ENCODE measurements around the gene MAP2K6. TPM values are rescaled to one million over a fixed set of nuclear protein-coding genes. Genes with fewer than 3 reads are reported as not detected.

MAP2K6 gene
- total RNA-seq, 1 experiment from 2014 or later = 106 TPM

DNA sequence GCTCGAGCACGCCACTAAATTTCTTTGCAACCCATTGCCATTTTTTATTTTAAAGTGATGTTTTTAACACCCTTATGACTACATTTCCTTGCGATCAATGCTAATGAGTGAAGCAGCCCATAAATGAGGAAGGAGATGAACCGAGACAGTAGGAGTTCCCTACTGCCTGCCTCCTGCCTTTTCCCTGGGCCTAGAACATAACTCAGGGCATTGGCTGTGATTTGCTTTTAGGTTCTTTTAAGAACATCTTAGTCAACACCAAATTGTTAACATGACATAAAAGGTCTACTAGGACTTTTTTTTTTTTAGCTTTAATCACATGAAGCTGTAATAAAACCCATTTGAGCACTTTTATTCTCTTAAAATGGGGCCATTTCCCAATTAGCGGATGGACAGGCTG is 81.3 kb downstream of the MAP2K6 start:
- Histone ChIP-seq H3K27ac (ENCODE audit: low read length) (no peak overlapping the region), H3K27me3 (ENCODE audit: low read length) (no peaks in the 10 kb centered on the region), H3K79me2 (ENCODE audit: low read length) (no peaks in the 10 kb centered on the region), H2AFZ (ENCODE audit: low read length) (no peak overlapping the region), H3K4me2 (ENCODE audit: low read depth, low read length, poor library complexity, severe bottlenecking) (no peak overlapping the region), H3K4me1 (ENCODE audit: low read length) (peaks cover 15% of the 10 kb centered on the region), H3K9ac (ENCODE audit: low read length) (no peak overlapping the region), H3K4me3 (ENCODE audit: low read length) (no peak overlapping the region), H3K36me3 (ENCODE audit: insufficient read depth, low read length) (no peaks in the 10 kb centered on the region), H4K20me1 (ENCODE audit: insufficient read depth, low read depth, low read length) (no peaks in the 10 kb centered on the region), H3K9me2 (replicated peaks; ENCODE audit: insufficient read depth, low read length) (no peaks in the 10 kb centered on the region), H3K9me3 (ENCODE audit: low read length) (no peaks in the 10 kb centered on the region)
- no peak for DNase-seq

DNA sequence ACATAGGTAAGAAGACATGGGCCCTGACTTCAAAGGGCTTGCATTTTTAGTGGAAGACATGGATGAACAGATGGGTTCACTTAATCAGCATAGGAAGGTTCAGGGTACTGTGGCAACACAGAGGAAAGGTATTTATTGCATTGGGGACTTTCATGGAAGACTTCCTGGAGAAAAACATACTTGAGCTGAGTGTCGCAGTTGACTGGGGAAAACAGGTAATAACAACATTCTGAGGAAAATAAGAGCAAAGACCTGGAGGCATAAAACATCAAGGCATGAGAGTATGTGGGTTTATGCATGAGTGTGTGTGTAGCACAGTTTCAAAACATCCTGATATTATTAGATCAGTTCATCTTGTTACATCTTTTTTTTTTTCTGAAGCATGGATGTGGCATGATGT is 82.7 kb downstream of the MAP2K6 start:
- Histone ChIP-seq H3K27ac (ENCODE audit: low read length) (no peak overlapping the region), H3K9ac (ENCODE audit: low read length) (no peak overlapping the region), H3K4me3 (ENCODE audit: low read length) (no peak overlapping the region), H4K20me1 (ENCODE audit: insufficient read depth, low read depth, low read length) (no peaks in the 10 kb centered on the region), H2AFZ (ENCODE audit: low read length) (no peak overlapping the region), H3K27me3 (ENCODE audit: low read length) (no peaks in the 10 kb centered on the region), H3K9me2 (replicated peaks; ENCODE audit: insufficient read depth, low read length) (no peaks in the 10 kb centered on the region), H3K4me1 (ENCODE audit: low read length) (peaks cover 29% of the 10 kb centered on the region), H3K9me3 (ENCODE audit: low read length) (no peaks in the 10 kb centered on the region), H3K36me3 (ENCODE audit: insufficient read depth, low read length) (no peaks in the 10 kb centered on the region), H3K79me2 (ENCODE audit: low read length) (no peaks in the 10 kb centered on the region), H3K4me2 (ENCODE audit: low read depth, low read length, poor library complexity, severe bottlenecking) (no peak overlapping the region)
- no peak for DNase-seq

DNA sequence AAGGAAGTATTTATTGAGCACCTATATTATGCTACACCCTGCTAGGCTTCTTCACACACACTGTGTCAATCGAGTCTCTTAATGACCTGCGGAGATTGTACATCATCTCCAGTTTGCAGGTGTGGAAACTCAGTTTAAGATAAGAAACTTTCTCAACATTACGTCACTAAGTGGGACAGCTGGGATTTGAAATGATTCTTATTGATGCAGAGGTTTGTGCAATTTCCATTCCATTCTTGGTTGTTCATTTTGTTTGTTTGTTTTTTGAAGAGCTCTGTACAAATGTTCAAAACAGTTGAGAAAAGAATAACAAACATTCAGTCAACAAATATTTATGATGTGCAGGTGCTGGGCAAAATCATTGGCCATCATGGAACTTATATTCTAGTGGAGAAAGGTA is 84.8 kb downstream of the MAP2K6 start:
- no peak overlapping the region for H3K9ac ChIP-seq (ENCODE audit: low read length)
- H3K36me3 ChIP-seq (ENCODE audit: insufficient read depth, low read length) = 0 out of 2 replicates have a peak, but pooled peaks cover under 1% of the 10 kb centered on the region
- DNase-seq = no peak
- no peak overlapping the region for H3K4me3 ChIP-seq (ENCODE audit: low read length)
- H3K4me1 ChIP-seq (ENCODE audit: low read length) = peaks cover 50% of the 10 kb centered on the region
- H3K27ac ChIP-seq (ENCODE audit: low read length) = no peak overlapping the region
- no peaks in the 10 kb centered on the region for H3K27me3 ChIP-seq (ENCODE audit: low read length)
- H3K9me2 ChIP-seq (replicated peaks; ENCODE audit: insufficient read depth, low read length) = no peaks in the 10 kb centered on the region
- no peaks in the 10 kb centered on the region for H4K20me1 ChIP-seq (ENCODE audit: insufficient read depth, low read depth, low read length)
- no peaks in the 10 kb centered on the region for H3K9me3 ChIP-seq (ENCODE audit: low read length)
- H3K79me2 ChIP-seq (ENCODE audit: low read length) = peaks cover 7% of the 10 kb centered on the region; the same call in 1 of the 2 replicates
- no peak overlapping the region for H3K4me2 ChIP-seq (ENCODE audit: low read depth, low read length, poor library complexity, severe bottlenecking)
- H2AFZ ChIP-seq (ENCODE audit: low read length) = no peak overlapping the region

DNA sequence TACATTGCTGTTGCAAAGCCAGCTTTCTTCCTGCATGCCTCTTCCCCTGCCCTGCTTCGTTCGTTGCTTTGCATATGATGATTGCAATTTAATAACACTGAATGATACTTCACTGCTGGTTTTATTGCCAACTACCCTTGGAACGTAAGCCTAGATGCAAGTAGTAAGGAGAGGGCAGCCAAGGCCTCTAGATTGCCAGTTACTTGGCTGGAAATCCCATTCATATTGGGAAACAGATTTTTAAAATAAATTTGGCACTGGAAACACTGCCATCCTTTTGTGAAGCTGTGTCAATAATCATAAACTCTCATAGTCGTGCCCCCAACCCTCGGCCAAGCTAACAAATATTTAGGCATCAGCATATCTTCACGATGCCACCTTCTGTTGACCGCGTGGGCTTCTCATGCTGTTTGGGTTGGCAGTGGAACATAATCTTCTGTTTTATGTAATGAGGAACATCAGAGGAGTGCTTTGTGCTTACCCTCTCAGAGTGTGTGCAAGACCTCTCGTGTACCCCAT is 86.5 kb downstream of the MAP2K6 start:
- no peaks in the 10 kb centered on the region for H4K20me1 ChIP-seq (ENCODE audit: insufficient read depth, low read depth, low read length)
- peaks cover 10% of the 10 kb centered on the region for H3K36me3 ChIP-seq (ENCODE audit: insufficient read depth, low read length)
- H3K9me2 ChIP-seq (replicated peaks; ENCODE audit: insufficient read depth, low read length) = no peaks in the 10 kb centered on the region
- H3K27ac ChIP-seq (ENCODE audit: low read length) = peak overlapping the region; percentile 97
- H3K4me2 ChIP-seq (ENCODE audit: low read depth, low read length, poor library complexity, severe bottlenecking) = peak overlapping the region; percentile 87
- no peak overlapping the region for H2AFZ ChIP-seq (ENCODE audit: low read length)
- peak overlapping the region; percentile 68 for H3K9ac ChIP-seq (ENCODE audit: low read length)
- H3K4me3 ChIP-seq (ENCODE audit: low read length) = peak overlapping the region; percentile 66
- DNase-seq = peak; percentile 72
- H3K27me3 ChIP-seq (ENCODE audit: low read length) = no peaks in the 10 kb centered on the region
- H3K9me3 ChIP-seq (ENCODE audit: low read length) = no peaks in the 10 kb centered on the region
- peaks cover 67% of the 10 kb centered on the region for H3K4me1 ChIP-seq (ENCODE audit: low read length)
- peaks cover 14% of the 10 kb centered on the region for H3K79me2 ChIP-seq (ENCODE audit: low read length)

DNA sequence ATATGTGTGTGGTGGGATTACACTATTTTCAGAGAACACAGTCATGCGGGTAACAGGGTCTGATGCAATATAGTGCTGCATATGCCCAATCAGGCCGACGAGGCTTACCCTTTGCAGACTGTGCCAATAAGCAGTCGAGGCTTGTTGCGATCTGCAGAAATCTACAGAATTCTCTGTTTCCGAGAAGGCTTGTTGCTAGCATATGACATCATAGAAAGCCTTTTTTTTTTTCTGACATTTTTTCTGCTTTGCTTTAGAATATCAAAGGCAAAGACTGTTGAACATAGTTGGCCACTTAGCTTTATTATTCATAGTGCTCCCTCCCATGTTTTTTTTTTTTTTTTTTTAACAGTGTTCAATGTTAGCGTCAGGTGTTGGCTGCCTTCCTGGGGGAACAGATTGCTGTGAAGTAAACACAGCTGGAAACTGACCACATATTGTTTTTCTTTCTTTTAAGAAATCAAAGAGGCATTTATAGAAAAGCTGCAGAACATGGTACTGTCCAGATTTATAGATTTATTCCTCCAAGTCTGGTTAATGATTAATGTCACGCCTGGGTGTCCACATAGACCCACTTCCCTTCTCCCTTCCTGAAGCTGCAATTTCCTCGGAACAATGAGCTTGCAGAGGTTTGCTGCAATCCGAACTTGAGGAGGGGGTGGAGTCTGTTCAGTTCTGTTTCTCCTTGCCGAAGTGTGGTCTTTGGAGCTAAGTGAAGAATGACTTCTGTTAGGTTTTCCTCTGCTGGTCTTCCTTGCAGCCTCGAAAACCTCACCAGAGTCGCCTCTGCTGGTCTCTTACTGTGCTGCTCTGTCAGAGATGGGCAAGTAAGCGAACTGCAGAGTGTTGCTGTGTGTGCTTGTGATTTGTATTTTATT is 87.3 kb downstream of the MAP2K6 start:
- peak overlapping the region; percentile 68 for H3K9ac ChIP-seq (ENCODE audit: low read length)
- peak overlapping the region; percentile 97 for H3K27ac ChIP-seq (ENCODE audit: low read length)
- no peaks in the 10 kb centered on the region for H3K9me3 ChIP-seq (ENCODE audit: low read length)
- peak overlapping the region; percentile 66 for H3K4me3 ChIP-seq (ENCODE audit: low read length)
- peak; percentile 89 for DNase-seq
- H3K4me2 ChIP-seq (ENCODE audit: low read depth, low read length, poor library complexity, severe bottlenecking) = peak overlapping the region; percentile 87
- peaks cover 75% of the 10 kb centered on the region for H3K4me1 ChIP-seq (ENCODE audit: low read length)
- no peak overlapping the region for H2AFZ ChIP-seq (ENCODE audit: low read length)
- no peaks in the 10 kb centered on the region for H3K27me3 ChIP-seq (ENCODE audit: low read length)
- H3K79me2 ChIP-seq (ENCODE audit: low read length) = peaks cover 17% of the 10 kb centered on the region
- no peaks in the 10 kb centered on the region for H3K9me2 ChIP-seq (replicated peaks; ENCODE audit: insufficient read depth, low read length)
- no peaks in the 10 kb centered on the region for H4K20me1 ChIP-seq (ENCODE audit: insufficient read depth, low read depth, low read length)
- H3K36me3 ChIP-seq (ENCODE audit: insufficient read depth, low read length) = peaks cover 14% of the 10 kb centered on the region

DNA sequence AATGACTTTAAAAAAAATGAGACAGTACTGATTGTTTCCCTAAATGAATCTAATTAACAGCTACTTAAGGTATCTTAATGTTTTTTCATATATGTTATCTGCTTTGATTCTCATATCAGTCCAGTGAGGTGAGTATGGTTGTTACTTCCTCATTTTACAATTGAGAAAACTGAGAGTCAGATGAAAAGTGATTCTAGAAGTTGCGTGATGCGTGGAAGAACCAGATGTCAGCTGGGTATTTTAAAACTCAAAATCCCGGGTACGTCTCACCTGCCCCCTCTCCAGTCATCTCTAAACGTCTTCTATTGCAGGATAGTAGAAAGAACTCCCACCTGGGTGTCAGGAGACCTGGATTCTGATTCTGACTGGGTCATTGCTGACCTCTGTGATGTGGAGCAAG is 89.2 kb downstream of the MAP2K6 start:
- no peaks in the 10 kb centered on the region for H3K27me3 ChIP-seq (ENCODE audit: low read length)
- DNase-seq = peak; percentile 90
- H3K4me3 ChIP-seq (ENCODE audit: low read length) = peak overlapping the region; percentile 66
- H4K20me1 ChIP-seq (ENCODE audit: insufficient read depth, low read depth, low read length) = no peaks in the 10 kb centered on the region
- peak overlapping the region; percentile 87 for H3K4me2 ChIP-seq (ENCODE audit: low read depth, low read length, poor library complexity, severe bottlenecking)
- peak overlapping the region; percentile 68 for H3K9ac ChIP-seq (ENCODE audit: low read length)
- H3K9me2 ChIP-seq (replicated peaks; ENCODE audit: insufficient read depth, low read length) = no peaks in the 10 kb centered on the region
- H3K36me3 ChIP-seq (ENCODE audit: insufficient read depth, low read length) = peaks cover 29% of the 10 kb centered on the region
- H3K79me2 ChIP-seq (ENCODE audit: low read length) = peaks cover 33% of the 10 kb centered on the region
- H3K4me1 ChIP-seq (ENCODE audit: low read length) = peaks cover 80% of the 10 kb centered on the region
- H2AFZ ChIP-seq (ENCODE audit: low read length) = no peak overlapping the region
- H3K27ac ChIP-seq (ENCODE audit: low read length) = peak overlapping the region; percentile 97
- H3K9me3 ChIP-seq (ENCODE audit: low read length) = no peaks in the 10 kb centered on the region

DNA sequence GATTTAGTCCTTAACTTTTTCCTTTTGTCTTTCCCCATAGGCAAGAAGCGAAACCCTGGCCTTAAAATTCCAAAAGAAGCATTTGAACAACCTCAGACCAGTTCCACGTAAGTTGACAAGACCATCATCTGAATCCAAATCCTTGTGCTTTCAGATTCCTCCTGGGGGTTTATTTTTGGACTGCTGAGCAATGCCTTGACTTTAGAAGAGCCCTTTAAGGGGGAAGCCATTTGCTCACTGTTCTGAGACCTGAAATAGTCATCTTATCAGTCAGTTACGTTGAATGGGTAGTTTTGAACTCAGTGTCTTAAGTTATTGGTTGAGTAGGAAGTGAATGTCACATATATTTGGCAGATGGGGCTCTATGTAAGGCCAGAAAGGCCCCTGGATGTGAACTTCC is 91.2 kb downstream of the MAP2K6 start:
- no peak overlapping the region for H3K9ac ChIP-seq (ENCODE audit: low read length)
- H3K4me3 ChIP-seq (ENCODE audit: low read length) = no peak overlapping the region
- H4K20me1 ChIP-seq (ENCODE audit: insufficient read depth, low read depth, low read length) = no peaks in the 10 kb centered on the region
- H3K4me2 ChIP-seq (ENCODE audit: low read depth, low read length, poor library complexity, severe bottlenecking) = peak overlapping the region; percentile 17
- no peaks in the 10 kb centered on the region for H3K9me3 ChIP-seq (ENCODE audit: low read length)
- no peaks in the 10 kb centered on the region for H3K9me2 ChIP-seq (replicated peaks; ENCODE audit: insufficient read depth, low read length)
- H3K27me3 ChIP-seq (ENCODE audit: low read length) = no peaks in the 10 kb centered on the region
- peaks cover 52% of the 10 kb centered on the region for H3K79me2 ChIP-seq (ENCODE audit: low read length)
- H3K27ac ChIP-seq (ENCODE audit: low read length) = peak overlapping the region; percentile 97
- DNase-seq = no peak
- peaks cover 88% of the 10 kb centered on the region for H3K4me1 ChIP-seq (ENCODE audit: low read length)
- H2AFZ ChIP-seq (ENCODE audit: low read length) = no peak overlapping the region
- H3K36me3 ChIP-seq (ENCODE audit: insufficient read depth, low read length) = peaks cover 45% of the 10 kb centered on the region

DNA sequence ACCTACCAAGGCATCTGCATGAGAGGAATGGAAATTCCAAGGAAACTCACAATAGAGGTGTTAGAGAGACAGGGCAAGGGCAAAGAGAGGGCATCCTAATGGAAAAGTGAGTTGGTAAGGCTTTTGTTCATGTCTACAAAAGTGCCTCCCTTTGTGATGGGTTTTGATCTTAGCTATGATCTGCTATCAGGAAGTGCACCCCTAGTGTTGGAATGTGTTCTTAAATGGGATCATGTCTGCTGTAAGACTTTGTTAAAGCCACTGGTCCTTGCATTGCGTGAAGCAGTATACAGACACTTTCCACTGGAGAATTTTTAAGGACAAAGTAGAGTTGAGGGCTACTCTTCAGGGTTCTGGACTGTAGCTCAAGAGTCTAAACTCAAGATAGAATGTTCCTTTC is 92.0 kb downstream of the MAP2K6 start:
- H3K9me3 ChIP-seq (ENCODE audit: low read length) = no peaks in the 10 kb centered on the region
- H3K4me3 ChIP-seq (ENCODE audit: low read length) = no peak overlapping the region
- peak overlapping the region; percentile 17 for H3K4me2 ChIP-seq (ENCODE audit: low read depth, low read length, poor library complexity, severe bottlenecking)
- no peak overlapping the region for H3K9ac ChIP-seq (ENCODE audit: low read length)
- H3K4me1 ChIP-seq (ENCODE audit: low read length) = peaks cover 80% of the 10 kb centered on the region
- peaks cover 50% of the 10 kb centered on the region for H3K36me3 ChIP-seq (ENCODE audit: insufficient read depth, low read length)
- H3K27me3 ChIP-seq (ENCODE audit: low read length) = no peaks in the 10 kb centered on the region
- peaks cover 57% of the 10 kb centered on the region for H3K79me2 ChIP-seq (ENCODE audit: low read length)
- no peaks in the 10 kb centered on the region for H3K9me2 ChIP-seq (replicated peaks; ENCODE audit: insufficient read depth, low read length)
- H4K20me1 ChIP-seq (ENCODE audit: insufficient read depth, low read depth, low read length) = no peaks in the 10 kb centered on the region
- no peak overlapping the region for H2AFZ ChIP-seq (ENCODE audit: low read length)
- peak overlapping the region; percentile 97 for H3K27ac ChIP-seq (ENCODE audit: low read length)
- DNase-seq = peak; percentile 78
